ENCODE data around the gene PCNA.

The PCNA gene

DNA sequence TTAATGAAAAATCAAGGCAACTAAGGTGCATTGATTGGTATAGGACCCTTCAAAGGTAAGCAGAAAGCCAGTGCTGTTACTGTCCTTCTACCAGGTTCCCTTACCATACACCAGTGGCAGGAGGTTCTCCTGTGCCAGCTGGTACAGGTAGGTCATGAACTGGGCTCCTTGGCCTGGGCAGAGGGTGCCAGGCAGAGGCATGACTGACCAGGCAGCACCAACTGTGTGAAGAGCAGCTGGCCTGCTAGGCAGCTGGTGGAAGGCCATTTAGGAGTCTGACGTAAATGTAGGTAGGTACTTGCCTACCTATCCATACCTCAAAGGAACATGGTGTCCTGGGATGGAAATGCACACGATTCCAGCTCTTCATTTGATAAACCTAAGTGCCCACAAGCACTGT lies 23.3 kb downstream of the PCNA start:
- H3K9me3 ChIP-seq (ENCODE audit: low read length) = no peaks in the 10 kb centered on the region
- no peaks in the 10 kb centered on the region for H3K79me2 ChIP-seq (ENCODE audit: insufficient read depth, low read length)
- no peak overlapping the region for H3K4me3 ChIP-seq (ENCODE audit: low read depth, low read length, poor library complexity, severe bottlenecking)
- no peaks in the 10 kb centered on the region for H4K20me1 ChIP-seq (ENCODE audit: insufficient read depth, low read length)
- H2AFZ ChIP-seq (ENCODE audit: low read length) = no peak overlapping the region
- no peak overlapping the region for H3K4me2 ChIP-seq (ENCODE audit: low read length)
- no peaks in the 10 kb centered on the region for H3K9me2 ChIP-seq (ENCODE audit: low read depth, low read length)
- peaks cover 4% of the 10 kb centered on the region for H3K4me1 ChIP-seq (ENCODE audit: insufficient read depth, low read length, severe bottlenecking)
- no peak overlapping the region for H3K9ac ChIP-seq (ENCODE audit: low read length)
- H3K36me3 ChIP-seq (ENCODE audit: insufficient read depth, low read length) = peaks cover 48% of the 10 kb centered on the region; the same call in 1 of the 2 replicates
- TF ChIP-seq EZH2 (IDR thresholded peaks at IDR 0.05; ENCODE audit: borderline replicate concordance, low read length) = no peak
- H3K27me3 ChIP-seq (ENCODE audit: insufficient read depth, low read length) = no peaks in the 10 kb centered on the region
- no peaks in the 10 kb centered on the region for H3F3A ChIP-seq (ENCODE audit: insufficient read depth, low read length)
- H3K27ac ChIP-seq (ENCODE audit: low read depth, low read length, poor library complexity, severe bottlenecking) = no peak overlapping the region

DNA sequence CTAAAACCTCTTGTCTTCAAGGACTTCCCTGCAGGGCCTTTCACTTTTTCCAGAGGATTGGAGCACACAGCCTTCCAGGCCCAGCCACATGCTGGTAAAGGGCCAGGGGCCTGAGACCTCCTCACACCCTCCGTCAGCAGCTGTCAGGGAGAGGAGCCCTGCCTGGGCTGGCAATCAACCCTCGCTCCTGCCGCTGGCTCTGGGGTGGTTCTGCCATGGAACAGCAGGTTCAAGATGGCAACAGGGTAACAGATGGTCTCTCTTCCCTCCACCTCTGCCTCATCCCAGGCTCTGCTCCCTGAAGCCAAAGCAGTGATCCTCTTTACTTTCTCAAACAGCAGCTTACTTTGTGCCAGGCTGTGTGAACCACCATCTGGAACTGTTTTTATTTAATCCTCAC lies 23.8 kb downstream of the PCNA start:
- H3K9me2 ChIP-seq (ENCODE audit: low read depth, low read length) = no peaks in the 10 kb centered on the region
- no peak overlapping the region for H3K27ac ChIP-seq (ENCODE audit: low read depth, low read length, poor library complexity, severe bottlenecking)
- no peaks in the 10 kb centered on the region for H3K27me3 ChIP-seq (ENCODE audit: insufficient read depth, low read length)
- no peak overlapping the region for H3K9ac ChIP-seq (ENCODE audit: low read length)
- H2AFZ ChIP-seq (ENCODE audit: low read length) = no peak overlapping the region
- peaks cover 43% of the 10 kb centered on the region; the same call in 1 of the 2 replicates for H3K36me3 ChIP-seq (ENCODE audit: insufficient read depth, low read length)
- H3F3A ChIP-seq (ENCODE audit: insufficient read depth, low read length) = no peaks in the 10 kb centered on the region
- H3K4me2 ChIP-seq (ENCODE audit: low read length) = no peak overlapping the region
- H4K20me1 ChIP-seq (ENCODE audit: insufficient read depth, low read length) = no peaks in the 10 kb centered on the region
- peaks cover 4% of the 10 kb centered on the region for H3K4me1 ChIP-seq (ENCODE audit: insufficient read depth, low read length, severe bottlenecking)
- no peak for TF ChIP-seq EZH2 (IDR thresholded peaks at IDR 0.05; ENCODE audit: borderline replicate concordance, low read length)
- TF ChIP-seq, protein P1, sequence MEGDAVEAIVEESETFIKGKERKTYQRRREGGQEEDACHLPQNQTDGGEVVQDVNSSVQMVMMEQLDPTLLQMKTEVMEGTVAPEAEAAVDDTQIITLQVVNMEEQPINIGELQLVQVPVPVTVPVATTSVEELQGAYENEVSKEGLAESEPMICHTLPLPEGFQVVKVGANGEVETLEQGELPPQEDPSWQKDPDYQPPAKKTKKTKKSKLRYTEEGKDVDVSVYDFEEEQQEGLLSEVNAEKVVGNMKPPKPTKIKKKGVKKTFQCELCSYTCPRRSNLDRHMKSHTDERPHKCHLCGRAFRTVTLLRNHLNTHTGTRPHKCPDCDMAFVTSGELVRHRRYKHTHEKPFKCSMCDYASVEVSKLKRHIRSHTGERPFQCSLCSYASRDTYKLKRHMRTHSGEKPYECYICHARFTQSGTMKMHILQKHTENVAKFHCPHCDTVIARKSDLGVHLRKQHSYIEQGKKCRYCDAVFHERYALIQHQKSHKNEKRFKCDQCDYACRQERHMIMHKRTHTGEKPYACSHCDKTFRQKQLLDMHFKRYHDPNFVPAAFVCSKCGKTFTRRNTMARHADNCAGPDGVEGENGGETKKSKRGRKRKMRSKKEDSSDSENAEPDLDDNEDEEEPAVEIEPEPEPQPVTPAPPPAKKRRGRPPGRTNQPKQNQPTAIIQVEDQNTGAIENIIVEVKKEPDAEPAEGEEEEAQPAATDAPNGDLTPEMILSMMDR (IDR thresholded peaks at IDR 0.05; ENCODE audit: low read length) = no peak
- H3K4me3 ChIP-seq (ENCODE audit: low read depth, low read length, poor library complexity, severe bottlenecking) = no peak overlapping the region
- no peaks in the 10 kb centered on the region for H3K79me2 ChIP-seq (ENCODE audit: insufficient read depth, low read length)
- H3K9me3 ChIP-seq (ENCODE audit: low read length) = no peaks in the 10 kb centered on the region

GRCh38 chr20:5095454-5095853 lies 24.3 kb downstream of the PCNA start:
- H2AFZ ChIP-seq (ENCODE audit: low read length) = no peak overlapping the region
- H3K4me3 ChIP-seq (ENCODE audit: low read depth, low read length, poor library complexity, severe bottlenecking) = no peak overlapping the region
- H3K36me3 ChIP-seq (ENCODE audit: insufficient read depth, low read length) = peaks cover 40% of the 10 kb centered on the region; the same call in 1 of the 2 replicates
- H3K9me3 ChIP-seq (ENCODE audit: low read length) = no peaks in the 10 kb centered on the region
- no peaks in the 10 kb centered on the region for H4K20me1 ChIP-seq (ENCODE audit: insufficient read depth, low read length)
- H3K27ac ChIP-seq (ENCODE audit: low read depth, low read length, poor library complexity, severe bottlenecking) = no peak overlapping the region
- H3K9me2 ChIP-seq (ENCODE audit: low read depth, low read length) = no peaks in the 10 kb centered on the region
- no peak overlapping the region for H3K4me2 ChIP-seq (ENCODE audit: low read length)
- TF ChIP-seq EZH2 (IDR thresholded peaks at IDR 0.05; ENCODE audit: borderline replicate concordance, low read length) = no peak
- TF ChIP-seq, protein P1 (IDR thresholded peaks at IDR 0.05; ENCODE audit: low read length) = no peak
- no peaks in the 10 kb centered on the region for H3K27me3 ChIP-seq (ENCODE audit: insufficient read depth, low read length)
- H3K79me2 ChIP-seq (ENCODE audit: insufficient read depth, low read length) = no peaks in the 10 kb centered on the region
- H3K4me1 ChIP-seq (ENCODE audit: insufficient read depth, low read length, severe bottlenecking) = peaks cover 5% of the 10 kb centered on the region
- H3F3A ChIP-seq (ENCODE audit: insufficient read depth, low read length) = no peaks in the 10 kb centered on the region
- H3K9ac ChIP-seq (ENCODE audit: low read length) = no peak overlapping the region

GRCh38 chr20:5092765-5093339 lies 26.9 kb downstream of the PCNA start:
- Histone ChIP-seq H2AFZ (ENCODE audit: low read length) (no peak overlapping the region), H3K4me2 (ENCODE audit: low read length) (no peak overlapping the region), H3K36me3 (ENCODE audit: insufficient read depth, low read length) (peaks cover 16% of the 10 kb centered on the region; the same call in 1 of the 2 replicates), H3K9ac (ENCODE audit: low read length) (no peak overlapping the region), H3K9me3 (ENCODE audit: low read length) (no peaks in the 10 kb centered on the region), H3K79me2 (ENCODE audit: insufficient read depth, low read length) (no peaks in the 10 kb centered on the region), H3K4me3 (ENCODE audit: low read depth, low read length, poor library complexity, severe bottlenecking) (no peak overlapping the region), H3K9me2 (ENCODE audit: low read depth, low read length) (no peaks in the 10 kb centered on the region), H3K27ac (ENCODE audit: low read depth, low read length, poor library complexity, severe bottlenecking) (peak overlapping the region; percentile 15), H3F3A (ENCODE audit: insufficient read depth, low read length) (no peaks in the 10 kb centered on the region), H3K4me1 (ENCODE audit: insufficient read depth, low read length, severe bottlenecking) (peaks cover 13% of the 10 kb centered on the region), H3K27me3 (ENCODE audit: insufficient read depth, low read length) (no peaks in the 10 kb centered on the region), H4K20me1 (ENCODE audit: insufficient read depth, low read length) (no peaks in the 10 kb centered on the region)
- no peak for TF ChIP-seq EZH2 (IDR thresholded peaks at IDR 0.05; ENCODE audit: borderline replicate concordance, low read length)
- TF ChIP-seq, protein P1 (IDR thresholded peaks at IDR 0.05; ENCODE audit: low read length) = no peak

Data from OCI-LY1 (cell line).